WTC11 (cell line): ENCODE results near the gene STOM.

ENCODE experiments used
- ETV6 ChIP-seq: sonication (generic); formaldehyde crosslinking; IDR thresholded peaks from 2 replicates; pipeline ENCODE4 v1.8.1; 2022; ENCODE audit warnings: mild to moderate bottlenecking, missing genetic modification reagents
- MYBL2 ChIP-seq: sonication (generic); formaldehyde crosslinking; IDR thresholded peaks from 2 replicates; pipeline ENCODE4 v1.8.1; 2023; ENCODE audit warnings: mild to moderate bottlenecking, moderate library complexity, missing genetic modification reagents
- SP1 ChIP-seq: sonication (generic); formaldehyde crosslinking; conservative IDR thresholded peaks from 2 replicates; pipeline ENCODE4 v1.8.1; 2022; ENCODE audit warnings: missing genetic modification reagents
- TF ChIP-seq, protein P1 (sequence below): fragments of 200-600 bp; IDR thresholded peaks from 2 replicates; pipeline ENCODE4 v1.8.0; 2022; ENCODE audit warnings: antibody characterized with exemption
- TF ChIP-seq, protein P2 (sequence below): sonication (generic); formaldehyde crosslinking; IDR thresholded peaks from 2 replicates; pipeline ENCODE4 v1.8.1; 2022; ENCODE audit warnings: low read depth, missing genetic modification reagents, borderline replicate concordance

DNA sequence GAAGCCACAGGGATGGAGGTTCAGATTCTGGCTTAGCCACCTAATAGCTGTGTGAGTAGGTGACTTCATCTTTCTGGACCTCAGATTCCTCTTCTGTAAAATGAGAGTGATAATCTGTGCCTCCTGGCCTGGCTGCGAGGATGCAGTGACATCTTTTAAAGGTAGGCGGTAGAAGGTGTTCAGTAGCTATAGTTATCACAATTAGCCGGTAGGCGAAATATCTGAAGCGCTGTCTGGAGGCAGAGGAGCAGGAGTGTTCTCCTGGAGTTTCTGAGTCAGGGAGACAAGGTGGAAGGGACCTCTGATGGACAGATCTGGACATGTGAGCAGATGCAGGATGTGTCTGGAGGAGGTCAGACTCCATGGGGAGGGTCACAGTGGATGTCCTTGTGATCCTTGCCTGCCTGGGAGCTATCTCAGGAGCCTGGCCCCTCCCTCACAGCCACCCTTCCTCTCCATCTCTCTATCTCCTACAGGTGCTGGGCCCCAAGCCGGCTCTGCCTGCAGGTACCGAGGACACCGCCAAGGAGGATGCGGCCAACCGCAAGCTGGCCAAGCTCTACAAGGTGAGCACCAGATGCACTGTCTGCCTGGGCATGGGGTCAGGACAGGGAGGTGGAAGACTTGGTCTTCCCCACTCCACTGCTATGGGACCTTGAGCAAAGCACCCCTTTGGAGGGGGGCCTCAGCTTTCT is 56.4 kb downstream of the STOM start:
- TF ChIP-seq, protein P1, sequence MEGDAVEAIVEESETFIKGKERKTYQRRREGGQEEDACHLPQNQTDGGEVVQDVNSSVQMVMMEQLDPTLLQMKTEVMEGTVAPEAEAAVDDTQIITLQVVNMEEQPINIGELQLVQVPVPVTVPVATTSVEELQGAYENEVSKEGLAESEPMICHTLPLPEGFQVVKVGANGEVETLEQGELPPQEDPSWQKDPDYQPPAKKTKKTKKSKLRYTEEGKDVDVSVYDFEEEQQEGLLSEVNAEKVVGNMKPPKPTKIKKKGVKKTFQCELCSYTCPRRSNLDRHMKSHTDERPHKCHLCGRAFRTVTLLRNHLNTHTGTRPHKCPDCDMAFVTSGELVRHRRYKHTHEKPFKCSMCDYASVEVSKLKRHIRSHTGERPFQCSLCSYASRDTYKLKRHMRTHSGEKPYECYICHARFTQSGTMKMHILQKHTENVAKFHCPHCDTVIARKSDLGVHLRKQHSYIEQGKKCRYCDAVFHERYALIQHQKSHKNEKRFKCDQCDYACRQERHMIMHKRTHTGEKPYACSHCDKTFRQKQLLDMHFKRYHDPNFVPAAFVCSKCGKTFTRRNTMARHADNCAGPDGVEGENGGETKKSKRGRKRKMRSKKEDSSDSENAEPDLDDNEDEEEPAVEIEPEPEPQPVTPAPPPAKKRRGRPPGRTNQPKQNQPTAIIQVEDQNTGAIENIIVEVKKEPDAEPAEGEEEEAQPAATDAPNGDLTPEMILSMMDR, result no peak
- TF ChIP-seq MYBL2 (no peak), ETV6 (no peak), SP1 (CRISPR knock-in tag) (no peak)
- TF ChIP-seq, protein P2, sequence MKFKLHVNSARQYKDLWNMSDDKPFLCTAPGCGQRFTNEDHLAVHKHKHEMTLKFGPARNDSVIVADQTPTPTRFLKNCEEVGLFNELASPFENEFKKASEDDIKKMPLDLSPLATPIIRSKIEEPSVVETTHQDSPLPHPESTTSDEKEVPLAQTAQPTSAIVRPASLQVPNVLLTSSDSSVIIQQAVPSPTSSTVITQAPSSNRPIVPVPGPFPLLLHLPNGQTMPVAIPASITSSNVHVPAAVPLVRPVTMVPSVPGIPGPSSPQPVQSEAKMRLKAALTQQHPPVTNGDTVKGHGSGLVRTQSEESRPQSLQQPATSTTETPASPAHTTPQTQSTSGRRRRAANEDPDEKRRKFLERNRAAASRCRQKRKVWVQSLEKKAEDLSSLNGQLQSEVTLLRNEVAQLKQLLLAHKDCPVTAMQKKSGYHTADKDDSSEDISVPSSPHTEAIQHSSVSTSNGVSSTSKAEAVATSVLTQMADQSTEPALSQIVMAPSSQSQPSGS, result no peak
